T-cell (primary cell): ENCODE results near the gene SLC15A5. TPM values are rescaled to one million over a fixed set of nuclear protein-coding genes. Genes with fewer than 3 reads are reported as not detected.

Source experiments
- ATAC-seq, 4 experiments: fragments of 200-7000 bp in 3 of 4; fragments of 150-1000 bp in 1 of 4; cut with Tn5 transposase; replicated peaks in 1 of 4; 1 replicate in 3 of 4; 2 replicates in 1 of 4; pipeline ENCODE4 v1.10.0; 2021; ENCODE audit warnings: moderate library complexity in 3 of 4, mild to moderate bottlenecking in 2 of 4, moderate number of reproducible peaks in 1 of 4
- CTCF ChIA-PET, 2 donors: fragments of 300-600 bp; sonication (Branson Sonifier 250); formaldehyde crosslinking; loops; one replicate each; lab custom pipeline; 2022; ENCODE audit warnings: antibody characterized with exemption in 2 of 2; lab: Charles Lee
- POLR2A ChIA-PET, 2 donors: fragments of 300-600 bp; sonication (Branson Sonifier 250); formaldehyde crosslinking; loops; one replicate each; lab custom pipeline; 2022; ENCODE audit warnings: antibody characterized with exemption in 2 of 2; lab: Charles Lee
- DNase-seq, 35 experiments: peaks; one replicate each; pipeline versions ENCODE4 v3.0.0 to v3.0.0-alpha.2; 2013 to 2023
- H3K27ac ChIP-seq: one replicate; pipeline ENCODE4 v1.5.1; 2013; ENCODE audit warnings: low read length
- H3K27me3 ChIP-seq, 2 experiments: replicated peaks in 1 of 2; 1 replicate in 1 of 2; 2 replicates in 1 of 2; pipeline versions ENCODE4 v1.6.1 to v1.7.0; 2013; ENCODE audit warnings: low read length in 1 of 2, mixed read lengths in 1 of 2; ENCODE audit not compliant: control insufficient read depth in 2 of 2, insufficient read depth in 2 of 2; ENCODE audit errors: extremely low read depth in 1 of 2
- H3K36me3 ChIP-seq, 2 donors: 1 replicate in 1 of 2; 2 replicates in 1 of 2; pipeline versions ENCODE4 v1.6.1 to v1.7.0; 2013; ENCODE audit warnings: low read length in 1 of 2; ENCODE audit not compliant: control insufficient read depth in 2 of 2, insufficient read depth in 1 of 2; ENCODE audit errors: extremely low read depth in 1 of 2
- H3K4me1 ChIP-seq, 2 experiments: 1 replicate in 1 of 2; 2 replicates in 1 of 2; pipeline versions ENCODE4 v1.6.1 to v1.7.0; 2013; ENCODE audit warnings: low read length in 2 of 2, mixed read lengths in 1 of 2; ENCODE audit not compliant: insufficient read depth in 2 of 2, control insufficient read depth in 1 of 2; ENCODE audit errors: extremely low read depth in 1 of 2
- H3K4me3 ChIP-seq, 2 donors: 1 replicate in 1 of 2; 2 replicates in 1 of 2; pipeline versions ENCODE4 v1.5.1 to v1.7.0; 2013; ENCODE audit warnings: mild to moderate bottlenecking in 2 of 2, low read length in 1 of 2, moderate library complexity in 1 of 2; ENCODE audit not compliant: control insufficient read depth in 1 of 2; ENCODE audit errors: extremely low read depth in 1 of 2
- H3K9me3 ChIP-seq: 2 replicates; pipeline ENCODE4 v1.7.0; 2013
- H3K27ac Mint-ChIP-seq, 2 donors: one replicate each; pipeline ENCODE4 v1.8.0; 2020 to 2021; ENCODE audit warnings: mild to moderate bottlenecking in 2 of 2, mixed read lengths in 2 of 2
- H3K27me3 Mint-ChIP-seq, 2 donors: one replicate each; pipeline ENCODE4 v1.8.0; 2021 to 2022; ENCODE audit warnings: mixed read lengths in 2 of 2
- H3K36me3 Mint-ChIP-seq: one replicate; pipeline ENCODE4 v1.8.0; 2021; ENCODE audit warnings: mixed read lengths
- H3K4me1 Mint-ChIP-seq, 3 donors: one replicate each; pipeline ENCODE4 v1.8.0; 2020 to 2022; ENCODE audit warnings: mixed read lengths in 3 of 3, mild to moderate bottlenecking in 1 of 3
- H3K4me3 Mint-ChIP-seq, 3 donors: one replicate each; pipeline ENCODE4 v1.8.0; 2020 to 2022; ENCODE audit warnings: mild to moderate bottlenecking in 3 of 3, mixed read lengths in 3 of 3, moderate library complexity in 3 of 3
- H3K9me3 Mint-ChIP-seq, 3 donors: one replicate each; pipeline ENCODE4 v1.8.0; 2020 to 2022; ENCODE audit warnings: mixed read lengths in 3 of 3
- WGBS: methylation state at CpG from one replicate; pipeline ENCODE4 v1.1.5; 2013; ENCODE audit warnings: missing lambda C conversion rate; ENCODE audit not compliant: insufficient coverage; 5-methylcytosine and 5-hydroxymethylcytosine counted together
- total RNA-seq, 35 experiments: library from RNA in 6 of 35; stranded (reverse) in 6 of 35; fragments of 120-200 nt in 1 of 35; gene quantifications; one replicate each; pipeline versions ENCODE4 v1.2.1 to v1.2.4 and lab custom pipeline; 2013 to 2026

The SLC15A5 gene
- total RNA-seq, 5 donors from 2014 or later (not counting 1 experiment from before 2014, with no cell fraction given) = not detected

GRCh38 chr12:16166563-16167470 is 110.7 kb downstream of the SLC15A5 start:
- no peaks in the 10 kb centered on the region for H3K36me3 Mint-ChIP-seq
- Histone ChIP-seq H3K4me3 (no peak overlapping the region), H3K4me1 (no peaks in the 10 kb centered on the region), H3K27ac (no peak overlapping the region), H3K27me3 (no peaks in the 10 kb centered on the region), H3K36me3 (no peaks in the 10 kb centered on the region), H3K9me3 (no peaks in the 10 kb centered on the region)
- H3K9me3 Mint-ChIP-seq = no peaks in the 10 kb centered on the region
- ChIA-PET CTCF (no interaction called here), POLR2A (no interaction called here)
- no peaks in the 10 kb centered on the region for H3K4me1 Mint-ChIP-seq
- ATAC-seq (no peak), DNase-seq (no peak)
- no peaks in the 10 kb centered on the region for H3K27me3 Mint-ChIP-seq
- no peak overlapping the region for H3K4me3 Mint-ChIP-seq
- WGBS = no CpG with 5 or more reads among the region's 5 CpGs
- H3K27ac Mint-ChIP-seq = no peak overlapping the region

GRCh38 chr12:16165506-16165905 is 112.0 kb downstream of the SLC15A5 start:
- DNase-seq (no peak), ATAC-seq (no peak)
- no peak overlapping the region for H3K4me3 Mint-ChIP-seq
- Histone ChIP-seq H3K9me3 (no peaks in the 10 kb centered on the region), H3K27ac (no peak overlapping the region), H3K27me3 (no peaks in the 10 kb centered on the region), H3K4me1 (no peaks in the 10 kb centered on the region), H3K4me3 (no peak overlapping the region), H3K36me3 (no peaks in the 10 kb centered on the region)
- H3K27me3 Mint-ChIP-seq = no peaks in the 10 kb centered on the region
- H3K9me3 Mint-ChIP-seq = peaks cover 0 to 3% (median 0%) of the 10 kb centered on the region in 3 donors
- no CpG with 5 or more reads among the region's 2 CpGs for WGBS
- ChIA-PET CTCF (no interaction called here), POLR2A (no interaction called here)
- no peak overlapping the region for H3K27ac Mint-ChIP-seq
- H3K4me1 Mint-ChIP-seq = no peaks in the 10 kb centered on the region
- H3K36me3 Mint-ChIP-seq = no peaks in the 10 kb centered on the region

- Mint-ChIP-seq H3K9me3 (peaks cover 0 to 3% (median 0%) of the 10 kb centered on the region in 3 donors), H3K4me1 (no peaks in the 10 kb centered on the region), H3K27ac (no peak overlapping the region), H3K36me3 (no peaks in the 10 kb centered on the region), H3K27me3 (no peaks in the 10 kb centered on the region), H3K4me3 (no peak overlapping the region)
- no peaks in the 10 kb centered on the region for H3K4me1 ChIP-seq
- H3K4me3 ChIP-seq = no peak overlapping the region
- no peak overlapping the region for H3K27ac ChIP-seq
- DNase-seq (no peak), ATAC-seq (no peak)
- H3K36me3 ChIP-seq = no peaks in the 10 kb centered on the region
- H3K27me3 ChIP-seq = no peaks in the 10 kb centered on the region
- CTCF ChIA-PET = no interaction called here
- no peaks in the 10 kb centered on the region for H3K9me3 ChIP-seq
- POLR2A ChIA-PET = no interaction called here
These were observed 113.6 kb downstream of the SLC15A5 start for GRCh38 chr12:16163901-16164300.

GRCh38 chr12:16163146-16163545 is 114.3 kb downstream of the SLC15A5 start:
- ATAC-seq = no peak
- H3K27me3 ChIP-seq = no peaks in the 10 kb centered on the region
- CTCF ChIA-PET = no interaction called here
- no peak overlapping the region for H3K27ac Mint-ChIP-seq
- H3K9me3 ChIP-seq = no peaks in the 10 kb centered on the region
- H3K4me1 ChIP-seq = no peaks in the 10 kb centered on the region
- no peaks in the 10 kb centered on the region for H3K4me1 Mint-ChIP-seq
- H3K36me3 ChIP-seq = no peaks in the 10 kb centered on the region
- H3K36me3 Mint-ChIP-seq = no peaks in the 10 kb centered on the region
- H3K27ac ChIP-seq = no peak overlapping the region
- peaks cover 0 to 3% (median 0%) of the 10 kb centered on the region in 3 donors for H3K9me3 Mint-ChIP-seq
- H3K27me3 Mint-ChIP-seq = no peaks in the 10 kb centered on the region
- no peak overlapping the region for H3K4me3 Mint-ChIP-seq
- POLR2A ChIA-PET = no interaction called here
- no peak overlapping the region for H3K4me3 ChIP-seq
- 60% methylated on average over 1 of the region's 4 CpGs for WGBS
- DNase-seq = no peak

- no peak overlapping the region for H3K27ac ChIP-seq
- no peaks in the 10 kb centered on the region for H3K4me1 Mint-ChIP-seq
- H3K4me1 ChIP-seq = no peaks in the 10 kb centered on the region
- H3K9me3 Mint-ChIP-seq = peaks cover 0 to 6% (median 0%) of the 10 kb centered on the region in 3 donors
- ATAC-seq = no peak
- no peaks in the 10 kb centered on the region for H3K27me3 ChIP-seq
- H3K4me3 Mint-ChIP-seq = no peak overlapping the region
- H3K27me3 Mint-ChIP-seq = no peaks in the 10 kb centered on the region
- H3K9me3 ChIP-seq = no peaks in the 10 kb centered on the region
- no peaks in the 10 kb centered on the region for H3K36me3 Mint-ChIP-seq
- WGBS = no CpG with 5 or more reads among the region's 1 CpG
- ChIA-PET POLR2A (no interaction called here), CTCF (interaction anchor here in 1 of 2 donors (0.6 kb wide), 1 partner anchor 10 kb away, joined by 4 read pairs; no protein-coding TSS in a partner anchor)
- H3K27ac Mint-ChIP-seq = no peak overlapping the region
- DNase-seq = no peak
- no peaks in the 10 kb centered on the region for H3K36me3 ChIP-seq
- no peak overlapping the region for H3K4me3 ChIP-seq
These were observed 117.9 kb downstream of the SLC15A5 start for GRCh38 chr12:16159571-16159970.

- Mint-ChIP-seq H3K4me1 (no peaks in the 10 kb centered on the region), H3K4me3 (no peak overlapping the region), H3K36me3 (no peaks in the 10 kb centered on the region), H3K27ac (no peak overlapping the region), H3K27me3 (no peaks in the 10 kb centered on the region), H3K9me3 (peaks cover 0 to 6% (median 0%) of the 10 kb centered on the region in 3 donors)
- ChIA-PET POLR2A (no interaction called here), CTCF (no interaction called here)
- H3K4me1 ChIP-seq = no peaks in the 10 kb centered on the region
- DNase-seq (no peak), ATAC-seq (no peak)
- WGBS = no CpG with 5 or more reads among the region's 1 CpG
- H3K4me3 ChIP-seq = no peak overlapping the region
- H3K36me3 ChIP-seq = no peaks in the 10 kb centered on the region
- no peaks in the 10 kb centered on the region for H3K27me3 ChIP-seq
- no peaks in the 10 kb centered on the region for H3K9me3 ChIP-seq
- no peak overlapping the region for H3K27ac ChIP-seq
These were observed 119.4 kb downstream of the SLC15A5 start for GRCh38 chr12:16158050-16158449.
